ENCODE data around the gene BMPR1B. TPM values are rescaled to one million over a fixed set of nuclear protein-coding genes. Genes with fewer than 3 reads are reported as not detected.

The BMPR1B gene
- total RNA-seq, 1 donor from 2014 or later, result 9.3 TPM

DNA sequence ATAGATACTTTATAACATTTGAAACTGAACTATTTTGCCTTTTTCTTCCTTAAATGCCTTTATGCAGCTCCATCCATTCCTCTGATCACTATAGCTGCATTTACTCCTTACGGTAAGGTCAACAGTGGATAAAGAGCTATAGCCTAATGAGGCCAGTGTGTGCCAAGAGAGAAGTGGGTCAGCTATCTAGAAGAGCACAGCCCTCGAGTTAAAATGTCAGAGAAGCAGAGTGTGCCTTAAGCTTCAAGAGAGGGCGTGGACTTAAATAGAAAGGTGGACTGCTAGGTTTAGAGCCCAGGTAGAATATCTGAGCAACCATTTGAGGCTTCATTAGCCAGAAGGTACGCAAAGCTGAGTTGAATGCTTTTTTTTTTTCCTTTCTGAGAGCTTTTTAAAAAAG lies 347.4 kb downstream of the BMPR1B start:
- Mint-ChIP-seq H3K4me1 (ENCODE audit: unreplicated experiment) (no peaks in the 10 kb centered on the region), H3K27ac (no peak overlapping the region), H3K9me3 (no peaks in the 10 kb centered on the region), H3K36me3 (no peaks in the 10 kb centered on the region), H3K27me3 (no peaks in the 10 kb centered on the region), H3K4me3 (no peak overlapping the region)
- TF ChIP-seq, protein P1, sequence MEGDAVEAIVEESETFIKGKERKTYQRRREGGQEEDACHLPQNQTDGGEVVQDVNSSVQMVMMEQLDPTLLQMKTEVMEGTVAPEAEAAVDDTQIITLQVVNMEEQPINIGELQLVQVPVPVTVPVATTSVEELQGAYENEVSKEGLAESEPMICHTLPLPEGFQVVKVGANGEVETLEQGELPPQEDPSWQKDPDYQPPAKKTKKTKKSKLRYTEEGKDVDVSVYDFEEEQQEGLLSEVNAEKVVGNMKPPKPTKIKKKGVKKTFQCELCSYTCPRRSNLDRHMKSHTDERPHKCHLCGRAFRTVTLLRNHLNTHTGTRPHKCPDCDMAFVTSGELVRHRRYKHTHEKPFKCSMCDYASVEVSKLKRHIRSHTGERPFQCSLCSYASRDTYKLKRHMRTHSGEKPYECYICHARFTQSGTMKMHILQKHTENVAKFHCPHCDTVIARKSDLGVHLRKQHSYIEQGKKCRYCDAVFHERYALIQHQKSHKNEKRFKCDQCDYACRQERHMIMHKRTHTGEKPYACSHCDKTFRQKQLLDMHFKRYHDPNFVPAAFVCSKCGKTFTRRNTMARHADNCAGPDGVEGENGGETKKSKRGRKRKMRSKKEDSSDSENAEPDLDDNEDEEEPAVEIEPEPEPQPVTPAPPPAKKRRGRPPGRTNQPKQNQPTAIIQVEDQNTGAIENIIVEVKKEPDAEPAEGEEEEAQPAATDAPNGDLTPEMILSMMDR (conservative IDR thresholded peaks at IDR 0.05), result no peak
- no peak for DNase-seq (ENCODE audit: extremely low spot score, unreplicated experiment)

DNA sequence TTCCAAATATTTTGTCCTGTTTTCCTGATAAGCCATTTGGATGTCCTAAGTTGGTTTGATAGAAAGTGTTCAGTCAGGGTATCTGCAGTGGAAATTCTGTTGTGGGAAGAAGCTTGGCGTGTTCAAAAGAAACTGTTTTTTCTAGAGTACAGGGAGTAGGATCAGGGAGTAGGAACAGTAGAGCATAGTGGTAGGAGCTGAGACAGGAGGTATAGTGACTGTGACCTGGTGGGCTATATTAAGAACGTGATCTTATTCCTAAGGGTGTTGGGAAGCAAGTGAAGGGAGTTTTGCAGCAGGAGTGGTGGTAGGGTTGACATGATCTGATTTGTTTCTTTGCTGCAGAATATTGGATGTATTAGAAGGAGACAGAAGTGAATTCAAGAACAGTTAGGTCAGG lies 348.2 kb downstream of the BMPR1B start:
- TF ChIP-seq, protein P1 (conservative IDR thresholded peaks at IDR 0.05), result no peak
- Mint-ChIP-seq H3K4me1 (ENCODE audit: unreplicated experiment) (no peaks in the 10 kb centered on the region), H3K9me3 (no peaks in the 10 kb centered on the region), H3K27ac (no peak overlapping the region), H3K27me3 (no peaks in the 10 kb centered on the region), H3K36me3 (no peaks in the 10 kb centered on the region), H3K4me3 (no peak overlapping the region)
- no peak for DNase-seq (ENCODE audit: extremely low spot score, unreplicated experiment)

DNA sequence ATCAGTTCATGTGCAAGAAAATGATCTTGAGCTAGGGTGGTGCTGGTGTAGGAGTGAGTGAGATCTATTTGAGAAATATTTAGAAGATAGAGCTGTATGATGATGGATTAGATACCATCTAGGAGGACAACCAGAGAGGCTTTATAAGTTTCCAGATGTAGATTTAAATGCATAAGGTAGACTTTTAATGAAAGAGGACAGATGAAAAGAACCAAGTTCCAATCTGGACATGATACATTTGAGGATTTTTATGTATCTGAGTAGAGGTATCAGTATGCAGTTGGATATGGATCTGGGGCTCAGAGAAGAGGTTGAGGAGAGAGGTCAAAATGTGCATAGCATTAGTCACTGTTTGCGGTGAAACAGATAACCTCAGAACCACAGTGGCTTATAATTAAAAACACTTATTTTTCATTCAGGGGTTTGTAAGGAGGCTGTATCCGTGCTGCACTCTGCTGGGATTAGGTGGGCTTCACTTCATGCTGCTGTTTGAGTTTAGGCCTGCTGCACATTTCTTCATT lies 348.7 kb downstream of the BMPR1B start:
- Mint-ChIP-seq H3K9me3 (no peaks in the 10 kb centered on the region), H3K27me3 (no peaks in the 10 kb centered on the region)

DNA sequence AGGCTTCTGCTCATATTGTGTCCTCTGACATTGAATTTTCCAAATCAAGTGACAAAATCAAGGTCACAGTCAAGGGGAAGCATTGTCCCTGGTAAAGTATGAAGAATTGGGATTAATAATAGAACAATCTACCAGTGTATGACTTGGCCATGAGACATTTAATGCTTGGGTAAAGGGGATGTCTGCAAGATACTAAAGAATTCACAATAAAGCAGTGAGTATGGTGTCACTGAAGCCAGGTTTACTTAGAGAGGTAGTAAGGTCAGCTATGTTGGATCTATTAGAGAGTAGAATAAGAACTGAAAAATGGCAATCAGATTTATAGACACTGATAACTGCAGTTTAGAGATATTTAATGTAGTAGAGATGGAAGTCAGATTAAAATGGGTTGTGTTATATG lies 349.2 kb downstream of the BMPR1B start:
- no peaks in the 10 kb centered on the region for H3K36me3 Mint-ChIP-seq
- H3K27ac Mint-ChIP-seq, result no peak overlapping the region
- DNase-seq (ENCODE audit: extremely low spot score, unreplicated experiment), result no peak
- TF ChIP-seq, protein P1 (conservative IDR thresholded peaks at IDR 0.05), result no peak
- H3K4me3 Mint-ChIP-seq, result no peak overlapping the region
- H3K27me3 Mint-ChIP-seq, result peaks cover 2% of the 10 kb centered on the region
- no peaks in the 10 kb centered on the region for H3K4me1 Mint-ChIP-seq (ENCODE audit: unreplicated experiment)
- no peaks in the 10 kb centered on the region for H3K9me3 Mint-ChIP-seq

More for the DNA sequence above, 348.7 kb downstream of the BMPR1B start:
- H3K4me1 Mint-ChIP-seq (ENCODE audit: unreplicated experiment), result no peaks in the 10 kb centered on the region
- H3K36me3 Mint-ChIP-seq, result no peaks in the 10 kb centered on the region
- no peak for DNase-seq (ENCODE audit: extremely low spot score, unreplicated experiment)
- H3K27ac Mint-ChIP-seq, result no peak overlapping the region
- TF ChIP-seq, protein P1 (conservative IDR thresholded peaks at IDR 0.05), result no peak
- no peak overlapping the region for H3K4me3 Mint-ChIP-seq

DNA sequence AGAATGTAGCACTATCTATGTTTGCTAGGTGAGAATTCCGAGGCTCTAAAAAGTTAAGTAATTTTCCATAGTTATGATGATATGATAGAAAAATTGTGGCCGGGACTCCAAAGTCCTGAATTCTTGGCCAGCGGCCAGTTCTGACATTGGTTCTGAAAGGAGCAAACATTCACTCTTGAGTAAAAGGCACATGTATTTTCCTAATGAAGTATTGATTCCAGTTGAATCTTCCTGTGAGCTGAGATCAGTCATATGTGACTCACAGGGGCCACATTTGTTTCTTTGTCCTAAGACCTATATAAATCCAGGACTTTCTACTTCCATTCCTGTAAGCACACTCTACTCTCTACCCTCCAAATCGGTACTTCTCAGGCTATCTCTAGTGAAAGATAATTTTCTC lies 349.9 kb downstream of the BMPR1B start:
- no peaks in the 10 kb centered on the region for H3K36me3 Mint-ChIP-seq
- TF ChIP-seq, protein P1 (conservative IDR thresholded peaks at IDR 0.05), result no peak
- no peak overlapping the region for H3K27ac Mint-ChIP-seq
- peaks cover 2% of the 10 kb centered on the region for H3K27me3 Mint-ChIP-seq
- H3K4me3 Mint-ChIP-seq, result no peak overlapping the region
- no peak for DNase-seq (ENCODE audit: extremely low spot score, unreplicated experiment)
- no peaks in the 10 kb centered on the region for H3K9me3 Mint-ChIP-seq
- H3K4me1 Mint-ChIP-seq (ENCODE audit: unreplicated experiment), result no peaks in the 10 kb centered on the region
